B cell (primary cell): ENCODE measurements around the gene LRRC36. TPM values are rescaled to one million over a fixed set of nuclear protein-coding genes. Genes with fewer than 3 reads are reported as not detected.

Experiments
- ATAC-seq: fragments of 200-7000 bp; cut with Tn5 transposase; one replicate; pipeline ENCODE4 v1.10.0; 2021; ENCODE audit warnings: low read depth, mild to moderate bottlenecking, moderate number of reproducible peaks, moderate library complexity
- CTCF ChIA-PET: fragments of 350-600 bp; sonication (Branson Sonifier 250); formaldehyde crosslinking; loops from one replicate; lab custom pipeline; 2021; ENCODE audit warnings: antibody characterized with exemption, inconsistent platforms; lab: Charles Lee
- POLR2A ChIA-PET: fragments of 350-600 bp; sonication (Branson Sonifier 250); formaldehyde crosslinking; loops from one replicate; lab custom pipeline; 2021; ENCODE audit warnings: antibody characterized with exemption; lab: Charles Lee
- DNase-seq: peaks from one replicate; pipeline ENCODE4 v3.0.0; 2013
- H2AFZ ChIP-seq: 2 replicates; pipeline ENCODE4 v1.6.1; 2012; ENCODE audit warnings: mild to moderate bottlenecking, low read depth, low read length; ENCODE audit not compliant: insufficient read depth, poor library complexity, severe bottlenecking
- H3K27ac ChIP-seq, 2 donors: 1 replicate in 1 of 2; 2 replicates in 1 of 2; pipeline ENCODE4 v1.5.1; 2012 to 2013; ENCODE audit warnings: low read length in 2 of 2, mild to moderate bottlenecking in 2 of 2, moderate library complexity in 1 of 2
- H3K27me3 ChIP-seq, 4 experiments: fragments of 200-600 bp in 1 of 4; sonication (generic) in 1 of 4; replicated peaks in 1 of 4; 1 replicate in 2 of 4; 2 replicates in 2 of 4; pipeline versions ENCODE4 v1.6.1 to v1.7.0; 2013 to 2016; ENCODE audit warnings: low read length in 3 of 4, mild to moderate bottlenecking in 2 of 4, mixed read lengths in 1 of 4, moderate library complexity in 1 of 4; ENCODE audit not compliant: insufficient read depth in 4 of 4, control insufficient read depth in 3 of 4; ENCODE audit errors: control extremely low read depth in 1 of 4
- H3K36me3 ChIP-seq, 2 experiments: replicated peaks in 1 of 2; 1 replicate in 1 of 2; 2 replicates in 1 of 2; pipeline versions ENCODE4 v1.6.1 to v1.7.1; 2013; ENCODE audit warnings: low read length in 1 of 2; ENCODE audit not compliant: insufficient read depth in 2 of 2, control insufficient read depth in 1 of 2; ENCODE audit errors: control extremely low read depth in 1 of 2, extremely low read depth in 1 of 2
- H3K4me1 ChIP-seq, 2 donors: fragments of 200-600 bp in 1 of 2; sonication (generic) in 1 of 2; 1 replicate in 1 of 2; 2 replicates in 1 of 2; pipeline versions ENCODE4 v1.5.1 to v1.6.1; 2013 to 2017; ENCODE audit warnings: low read length in 2 of 2; ENCODE audit not compliant: control insufficient read depth in 2 of 2, insufficient read depth in 2 of 2
- H3K4me2 ChIP-seq: replicated peaks from 2 replicates; pipeline ENCODE3; 2012; ENCODE audit warnings: mild to moderate bottlenecking, low read depth, low read length; ENCODE audit not compliant: poor library complexity, severe bottlenecking
- H3K4me3 ChIP-seq, 5 experiments: fragments of 200-600 bp in 1 of 5; sonication (generic) in 1 of 5; 1 replicate in 3 of 5; 2 replicates in 2 of 5; pipeline versions ENCODE4 v1.5.1 to v1.7.0; 2011 to 2016; ENCODE audit warnings: low read length in 4 of 5, mild to moderate bottlenecking in 4 of 5, low read depth in 2 of 5, control low read depth in 1 of 5, moderate library complexity in 1 of 5; ENCODE audit not compliant: insufficient read depth in 1 of 5; ENCODE audit errors: control extremely low read depth in 1 of 5, extremely low read depth in 1 of 5
- H3K79me2 ChIP-seq: fragments of 200-600 bp; sonication (generic); one replicate; pipeline ENCODE4 v1.6.0; 2016; ENCODE audit warnings: low read length; ENCODE audit not compliant: control insufficient read depth, insufficient read depth
- H3K9ac ChIP-seq: fragments of 200-600 bp; sonication (generic); 2 replicates; pipeline ENCODE4 v1.6.1; 2017; ENCODE audit warnings: mild to moderate bottlenecking, low read length, moderate library complexity
- H3K9me3 ChIP-seq, 3 donors: one replicate each; pipeline versions ENCODE4 v1.6.1 to v1.7.1; 2013; ENCODE audit warnings: low read length in 2 of 3; ENCODE audit not compliant: control insufficient read depth in 2 of 3, insufficient read depth in 1 of 3; ENCODE audit errors: control extremely low read depth in 1 of 3
- H4K20me1 ChIP-seq: 2 replicates; pipeline ENCODE4 v1.6.0; 2012; ENCODE audit warnings: mild to moderate bottlenecking, low read length; ENCODE audit not compliant: insufficient read depth, control insufficient read depth, poor library complexity, severe bottlenecking
- H3K27ac Mint-ChIP-seq: one replicate; pipeline ENCODE4 v1.8.0; 2021; ENCODE audit warnings: mixed read lengths
- H3K27me3 Mint-ChIP-seq: one replicate; pipeline ENCODE4 v1.8.0; 2021; ENCODE audit warnings: mixed read lengths
- H3K4me1 Mint-ChIP-seq: one replicate; pipeline ENCODE4 v1.8.0; 2021; ENCODE audit warnings: mixed read lengths
- H3K4me3 Mint-ChIP-seq: one replicate; pipeline ENCODE4 v1.8.0; 2021; ENCODE audit warnings: mixed read lengths
- H3K9me3 Mint-ChIP-seq: one replicate; pipeline ENCODE4 v1.8.0; 2022; ENCODE audit warnings: mixed read lengths; ENCODE audit not compliant: insufficient read depth
- EZH2 ChIP-seq: IDR thresholded peaks from 2 replicates; pipeline ENCODE4 v1.6.1; 2012; ENCODE audit warnings: borderline replicate concordance, low read depth, mild to moderate bottlenecking, moderate library complexity, low read length; ENCODE audit not compliant: insufficient read depth, poor library complexity, severe bottlenecking
- WGBS: methylation state at CpG from one replicate; pipeline ENCODE4 v1.1.5; 2013; ENCODE audit warnings: missing lambda C conversion rate; ENCODE audit not compliant: insufficient coverage; 5-methylcytosine and 5-hydroxymethylcytosine counted together
- intact Hi-C: fragments of 100-400 bp; cut with micrococcal nuclease; formaldehyde crosslinking; loops from one replicate; pipeline ENCODE4 v1.10.0; 2022
- polyA plus RNA-seq: library from polyadenylated mRNA; depleted of rRNA; stranded (reverse); fragments of >200 nt; gene quantifications from 2 replicates; pipeline ENCODE4 v1.2.3, GENCODE V29; 2012
- total RNA-seq, 2 donors: library from RNA; stranded (reverse); fragments of 120-200 nt in 1 of 2; gene quantifications; 1 replicate in 1 of 2; 2 replicates in 1 of 2; pipeline versions ENCODE4 v1.2.3 to v1.2.4, GENCODE V29; 2013 to 2022
- TF ChIP-seq, protein P1 (sequence below): fragments of 200-600 bp; IDR thresholded peaks from one replicate; pipeline ENCODE4 v1.8.0; 2022; ENCODE audit warnings: antibody characterized with exemption, mild to moderate bottlenecking

LRRC36 gene
- total and polyA plus RNA-seq, 2 donors (not counting 1 experiment from before 2014, with no cell fraction given) = 0.98 TPM; not detected in 1

DNA sequence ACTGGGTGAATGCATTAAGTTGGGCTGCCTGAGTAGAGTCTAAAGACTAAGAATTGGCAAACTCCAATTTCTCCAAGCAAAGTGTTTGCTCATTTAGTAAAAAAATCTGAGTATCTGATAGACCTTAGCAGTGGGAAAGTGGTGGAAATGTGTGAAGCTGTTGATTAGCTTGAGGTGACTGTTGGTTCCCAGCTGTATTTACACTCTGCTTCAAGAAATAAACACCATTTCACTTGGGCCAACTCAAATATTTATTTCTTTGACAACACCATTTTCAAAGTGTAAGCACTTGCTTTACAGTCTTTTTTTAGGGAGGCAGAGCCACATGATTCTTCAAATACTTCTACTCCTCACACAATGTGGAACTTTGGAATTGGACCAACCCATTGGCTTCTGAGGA lies 8.8 kb upstream of the LRRC36 start:
- H3K36me3 ChIP-seq = no peaks in the 10 kb centered on the region
- H3K79me2 ChIP-seq = no peaks in the 10 kb centered on the region
- TF ChIP-seq, protein P1, sequence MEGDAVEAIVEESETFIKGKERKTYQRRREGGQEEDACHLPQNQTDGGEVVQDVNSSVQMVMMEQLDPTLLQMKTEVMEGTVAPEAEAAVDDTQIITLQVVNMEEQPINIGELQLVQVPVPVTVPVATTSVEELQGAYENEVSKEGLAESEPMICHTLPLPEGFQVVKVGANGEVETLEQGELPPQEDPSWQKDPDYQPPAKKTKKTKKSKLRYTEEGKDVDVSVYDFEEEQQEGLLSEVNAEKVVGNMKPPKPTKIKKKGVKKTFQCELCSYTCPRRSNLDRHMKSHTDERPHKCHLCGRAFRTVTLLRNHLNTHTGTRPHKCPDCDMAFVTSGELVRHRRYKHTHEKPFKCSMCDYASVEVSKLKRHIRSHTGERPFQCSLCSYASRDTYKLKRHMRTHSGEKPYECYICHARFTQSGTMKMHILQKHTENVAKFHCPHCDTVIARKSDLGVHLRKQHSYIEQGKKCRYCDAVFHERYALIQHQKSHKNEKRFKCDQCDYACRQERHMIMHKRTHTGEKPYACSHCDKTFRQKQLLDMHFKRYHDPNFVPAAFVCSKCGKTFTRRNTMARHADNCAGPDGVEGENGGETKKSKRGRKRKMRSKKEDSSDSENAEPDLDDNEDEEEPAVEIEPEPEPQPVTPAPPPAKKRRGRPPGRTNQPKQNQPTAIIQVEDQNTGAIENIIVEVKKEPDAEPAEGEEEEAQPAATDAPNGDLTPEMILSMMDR = no peak
- TF ChIP-seq EZH2 = no peak
- no peak overlapping the region for H3K27ac ChIP-seq
- no peak overlapping the region for H3K4me3 ChIP-seq
- H3K9ac ChIP-seq = no peak overlapping the region
- no peaks in the 10 kb centered on the region for H3K27me3 ChIP-seq
- Mint-ChIP-seq H3K9me3 (no peaks in the 10 kb centered on the region), H3K27ac (no peak overlapping the region), H3K4me3 (no peak overlapping the region), H3K27me3 (peaks cover 16% of the 10 kb centered on the region), H3K4me1 (no peaks in the 10 kb centered on the region)
- ATAC-seq (no peak), DNase-seq (no peak)
- no peaks in the 10 kb centered on the region for H3K4me1 ChIP-seq
- no peaks in the 10 kb centered on the region for H4K20me1 ChIP-seq
- no peak overlapping the region for H2AFZ ChIP-seq
- ChIA-PET POLR2A (no interaction called here), CTCF (interaction anchor here (0.6 kb wide), 1 partner anchor 310 kb away, joined by 3 read pairs; no protein-coding TSS in a partner anchor)
- no peaks in the 10 kb centered on the region for H3K9me3 ChIP-seq
- no peak overlapping the region for H3K4me2 ChIP-seq
- intact Hi-C loops = no loop called here

DNA sequence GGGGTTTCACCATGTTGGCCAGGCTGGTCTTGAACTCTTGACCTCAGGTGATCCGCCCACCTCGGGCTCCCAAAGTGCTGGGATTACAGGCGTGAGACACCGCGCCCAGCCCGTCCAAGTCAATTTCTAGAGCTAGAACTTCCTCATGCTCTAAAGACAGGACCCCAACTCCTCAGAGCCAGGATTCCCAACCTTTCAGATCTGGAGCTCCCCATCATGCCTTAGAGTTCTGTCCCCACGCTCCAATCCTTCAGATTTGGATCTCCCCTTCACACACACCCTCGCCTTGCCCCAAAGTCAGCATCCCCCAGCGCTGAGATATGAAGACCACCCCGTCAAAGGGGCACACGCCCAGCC lies 522 bp upstream of the LRRC36 start:
- Histone ChIP-seq H3K79me2 (no peaks in the 10 kb centered on the region), H4K20me1 (no peaks in the 10 kb centered on the region), H3K4me3 (peak overlapping the region in 4 of 5 experiments; percentile 38 to 55 (median 46)), H3K9ac (peak overlapping the region; percentile 54), H3K27ac (peak overlapping the region in 1 of 2 donors; percentile 46), H3K4me2 (peak overlapping the region; percentile 83), H3K9me3 (peaks cover 0 to 4% (median 0%) of the 10 kb centered on the region in 3 donors), H3K36me3 (no peaks in the 10 kb centered on the region), H3K27me3 (peaks cover 0 to 4% (median 0%) of the 10 kb centered on the region in 4 experiments), H2AFZ (peak overlapping the region; percentile 69), H3K4me1 (peaks cover 29 to 36% of the 10 kb centered on the region in 2 donors)
- intact Hi-C loops = no loop called here
- WGBS = 23% methylated on average over 11 of the region's 11 CpGs
- TF ChIP-seq, protein P1 = no peak
- TF ChIP-seq EZH2 = no peak
- H3K27me3 Mint-ChIP-seq = peaks cover 13% of the 10 kb centered on the region
- ChIA-PET POLR2A (interaction anchor here (0.7 kb wide), 1 partner anchor 48 kb away, joined by 5 read pairs; no protein-coding TSS in a partner anchor), CTCF (interaction anchor here (0.7 to 2.2 kb wide), 8 partner anchors 13 to 391 kb away, joined by 3 to 9 read pairs (median 3); no protein-coding TSS in a partner anchor)
- DNase-seq = no peak
- peak overlapping the region; percentile 82 for H3K4me3 Mint-ChIP-seq
- H3K27ac Mint-ChIP-seq = peak overlapping the region; percentile 47
- peaks cover 2% of the 10 kb centered on the region for H3K9me3 Mint-ChIP-seq
- no peak for ATAC-seq
- H3K4me1 Mint-ChIP-seq = peaks cover 28% of the 10 kb centered on the region
